ENCODE results near the gene MYO3A.
"Not testable (repeated sequence)": the region's sequence is repeated elsewhere in the genome, so short reads cannot be mapped to it uniquely, and the experiment has no call there.

Gene MYO3A

GRCh38 chr10:25974897-25975459 is 40.9 kb downstream of the MYO3A start:
- DNase-seq (ENCODE audit: low read depth in 3 of 3) = no peak

GRCh38 chr10:25978771-25979170 is 44.7 kb downstream of the MYO3A start:
- no peak for DNase-seq (ENCODE audit: low read depth in 3 of 3)

GRCh38 chr10:25982107-25982506 is 48.1 kb downstream of the MYO3A start:
- no peak for DNase-seq (ENCODE audit: low read depth in 3 of 3)

GRCh38 chr10:25988583-25988982 is 54.6 kb downstream of the MYO3A start:
- DNase-seq (ENCODE audit: low read depth in 3 of 3) = no peak

- DNase-seq (ENCODE audit: low read depth in 3 of 3) = no peak
Observed at GRCh38 chr10:25989951-25990350, 55.9 kb downstream of the MYO3A start.

- DNase-seq (ENCODE audit: low read depth in 3 of 3) = no peak
Observed at GRCh38 chr10:25999295-25999981, 65.4 kb downstream of the MYO3A start.

- DNase-seq (ENCODE audit: low read depth in 3 of 3) = no peak
Observed at GRCh38 chr10:26000971-26001370, 66.9 kb downstream of the MYO3A start.

GRCh38 chr10:26002466-26002865 is 68.4 kb downstream of the MYO3A start:
- DNase-seq (ENCODE audit: low read depth in 3 of 3) = not testable (repeated sequence)

GRCh38 chr10:26015092-26015491 is 81.1 kb downstream of the MYO3A start:
- DNase-seq (ENCODE audit: low read depth in 3 of 3) = no peak

GRCh38 chr10:26022831-26023230 is 88.8 kb downstream of the MYO3A start:
- no peak for DNase-seq (ENCODE audit: low read depth in 3 of 3)

- DNase-seq (ENCODE audit: low read depth in 3 of 3) = no peak
Observed at GRCh38 chr10:26024303-26024702, 90.3 kb downstream of the MYO3A start.

GRCh38 chr10:26025523-26025922 is 91.5 kb downstream of the MYO3A start:
- DNase-seq (ENCODE audit: low read depth in 3 of 3) = no peak

GRCh38 chr10:26029858-26030257 is 95.8 kb downstream of the MYO3A start:
- DNase-seq (ENCODE audit: low read depth in 3 of 3) = no peak

- DNase-seq (ENCODE audit: low read depth in 3 of 3) = no peak
Observed at GRCh38 chr10:26031300-26031699, 97.3 kb downstream of the MYO3A start.

- no peak for DNase-seq (ENCODE audit: low read depth in 3 of 3)
Observed at GRCh38 chr10:26043469-26043868, 109.4 kb downstream of the MYO3A start.

GRCh38 chr10:26044141-26044749 is 110.2 kb downstream of the MYO3A start:
- DNase-seq (ENCODE audit: low read depth in 3 of 3) = no peak

GRCh38 chr10:26046073-26046700 is 112.2 kb downstream of the MYO3A start:
- no peak for DNase-seq (ENCODE audit: low read depth in 3 of 3)

- DNase-seq (ENCODE audit: low read depth in 3 of 3) = no peak
Observed at GRCh38 chr10:26048756-26049155, 114.7 kb downstream of the MYO3A start.

GRCh38 chr10:26052326-26052725 is 118.3 kb downstream of the MYO3A start:
- no peak for DNase-seq (ENCODE audit: low read depth in 3 of 3)

GRCh38 chr10:26057466-26057865 is 123.4 kb downstream of the MYO3A start:
- DNase-seq (ENCODE audit: low read depth in 3 of 3) = no peak

- DNase-seq (ENCODE audit: low read depth in 3 of 3) = no peak
Observed at GRCh38 chr10:26064106-26064505, 130.1 kb downstream of the MYO3A start.

GRCh38 chr10:26067680-26068079 is 133.7 kb downstream of the MYO3A start:
- DNase-seq (ENCODE audit: low read depth in 3 of 3) = no peak

GRCh38 chr10:26080971-26081370 is 146.9 kb downstream of the MYO3A start:
- DNase-seq (ENCODE audit: low read depth in 3 of 3) = not testable (repeated sequence)
